ENCODE measurements around the gene RNF207.

- TF ChIP-seq EZH2 (IDR thresholded peaks at IDR 0.05; ENCODE audit: borderline replicate concordance, control insufficient read depth, low read depth, low read length) (no peak), NFYB (IDR thresholded peaks at IDR 0.05; ENCODE audit: insufficient read depth, low read depth, low read length) (no peak), CTCF (IDR thresholded peaks at IDR 0.05 in 2 of 3, conservative IDR thresholded peaks at IDR 0.05 in 1 of 3; ENCODE audit: control insufficient read depth in 2 of 3, extremely low read depth in 1 of 3, insufficient read depth in 1 of 3, low read depth in 3 of 3, low read length in 3 of 3) (no peak), REST (IDR thresholded peaks at IDR 0.05; ENCODE audit: low read depth, low read length) (no peak), POLR2AphosphoS5 (IDR thresholded peaks at IDR 0.05; ENCODE audit: low read length) (no peak), PAX5 (IDR thresholded peaks at IDR 0.05; ENCODE audit: borderline replicate concordance, low read depth, low read length) (no peak)
Observed at GRCh38 chr1:6163973-6164617, 41.8 kb upstream of the RNF207 start.

Data from GM12878 (cell line).